ENCODE measurements around the gene P2RY8.

The P2RY8 gene

DNA sequence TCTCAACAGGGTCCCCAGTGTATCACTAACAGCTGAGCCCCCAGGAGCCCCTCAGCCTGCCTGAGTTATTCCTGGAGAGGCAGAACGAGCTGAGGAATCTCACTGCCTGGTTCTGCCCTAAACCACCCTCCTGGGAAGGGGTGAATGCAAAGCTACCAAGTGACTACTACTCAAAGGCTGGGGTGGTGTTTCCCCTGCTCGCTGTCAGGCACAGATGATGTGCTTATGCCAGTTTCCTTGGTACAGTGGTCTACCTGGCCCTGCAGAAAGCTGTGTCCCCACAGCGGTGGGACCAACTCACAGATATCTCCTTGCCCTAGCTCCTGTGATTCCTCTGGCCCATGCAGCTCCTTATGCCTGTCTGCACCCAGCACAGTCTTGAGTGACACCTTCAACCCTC is 48.8 kb downstream of the P2RY8 start:
- no peak for DNase-seq
- H3K27me3 ChIP-seq (ENCODE audit: control insufficient read depth in 1 of 2, insufficient read depth in 1 of 2, low read length in 2 of 2) = peaks cover 0 to 17% of the 10 kb centered on the region in 2 experiments
- WGBS = 68% methylated on average over 3 of the region's 3 CpGs

DNA sequence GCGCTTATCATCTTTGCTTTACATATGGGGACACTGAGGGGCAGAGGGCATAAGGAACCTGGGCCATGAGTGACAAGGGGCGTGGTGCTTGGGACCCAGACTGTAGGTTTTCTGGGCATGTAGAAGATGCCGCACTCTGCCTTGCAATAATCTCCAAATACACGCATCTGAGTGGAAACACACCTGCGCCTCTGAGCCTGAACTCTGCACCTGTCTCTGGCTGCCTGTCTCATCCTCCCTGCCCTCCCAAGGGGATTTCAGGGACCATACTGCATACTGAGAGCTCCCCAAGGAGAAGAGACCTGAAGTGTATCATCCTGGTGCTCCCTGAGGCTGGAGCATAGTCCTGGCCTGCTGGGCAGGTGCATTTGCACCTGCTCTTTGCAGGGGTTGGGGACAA is 49.6 kb downstream of the P2RY8 start:
- WGBS = 96% methylated on average over 5 of the region's 5 CpGs
- H2BK12ac ChIP-seq (ENCODE audit: low read length in 2 of 2) = no peak overlapping the region
- H4K91ac ChIP-seq (ENCODE audit: low read length) = no peak overlapping the region
- no peak overlapping the region for H3K27ac ChIP-seq (ENCODE audit: low read length, poor library complexity, severe bottlenecking)
- no peak overlapping the region for H2AFZ ChIP-seq (ENCODE audit: low read depth, low read length)
- no peaks in the 10 kb centered on the region for H3K36me3 ChIP-seq (ENCODE audit: control insufficient read depth in 1 of 2, insufficient read depth in 2 of 2, low read depth in 1 of 2, low read length in 2 of 2)
- H3K9me3 ChIP-seq (ENCODE audit: control insufficient read depth, low read length) = no peaks in the 10 kb centered on the region
- peaks cover 0 to 17% of the 10 kb centered on the region in 2 experiments for H3K27me3 ChIP-seq (ENCODE audit: control insufficient read depth in 1 of 2, insufficient read depth in 1 of 2, low read length in 2 of 2)
- H3K4me2 ChIP-seq (ENCODE audit: low read length, poor library complexity, severe bottlenecking) = no peak overlapping the region
- H2BK120ac ChIP-seq (ENCODE audit: low read depth, low read length) = no peak overlapping the region
- H3K4me3 ChIP-seq (ENCODE audit: insufficient read depth in 1 of 2, low read depth in 1 of 2, low read length in 2 of 2) = no peak overlapping the region
- H3K18ac ChIP-seq (ENCODE audit: low read depth in 1 of 2, low read length in 2 of 2) = no peak overlapping the region
- H2BK5ac ChIP-seq (ENCODE audit: low read depth, low read length, poor library complexity, severe bottlenecking) = no peak overlapping the region
- no peaks in the 10 kb centered on the region for H3K4me1 ChIP-seq (ENCODE audit: control insufficient read depth, insufficient read depth, low read depth, low read length)
- no peak overlapping the region for H2AK5ac ChIP-seq (ENCODE audit: low read length, severe bottlenecking)
- no peak overlapping the region for H4K8ac ChIP-seq (ENCODE audit: low read length)
- no peak overlapping the region for H3K23ac ChIP-seq (ENCODE audit: low read length in 2 of 2)
- H3K79me1 ChIP-seq (replicated peaks; ENCODE audit: low read length, poor library complexity, severe bottlenecking) = no peaks in the 10 kb centered on the region
- H3K4ac ChIP-seq (ENCODE audit: low read depth in 1 of 2, low read length in 2 of 2) = no peak overlapping the region
- no peak overlapping the region for H3K14ac ChIP-seq (ENCODE audit: low read length in 2 of 2)
- no peak overlapping the region for H3K9ac ChIP-seq (ENCODE audit: low read length)
- H2BK15ac ChIP-seq (ENCODE audit: low read depth, poor library complexity, severe bottlenecking) = no peak overlapping the region
- no peak for DNase-seq

More for the DNA sequence above, 48.8 kb downstream of the P2RY8 start:
- Histone ChIP-seq H3K36me3 (ENCODE audit: control insufficient read depth in 1 of 2, insufficient read depth in 2 of 2, low read depth in 1 of 2, low read length in 2 of 2) (no peaks in the 10 kb centered on the region), H2AFZ (ENCODE audit: low read depth, low read length) (no peak overlapping the region), H3K4me2 (ENCODE audit: low read length, poor library complexity, severe bottlenecking) (no peak overlapping the region), H4K91ac (ENCODE audit: low read length) (no peak overlapping the region), H2BK120ac (ENCODE audit: low read depth, low read length) (no peak overlapping the region), H2AK5ac (ENCODE audit: low read length, severe bottlenecking) (no peak overlapping the region), H3K4ac (ENCODE audit: low read depth in 1 of 2, low read length in 2 of 2) (no peak overlapping the region), H3K18ac (ENCODE audit: low read depth in 1 of 2, low read length in 2 of 2) (no peak overlapping the region), H3K79me1 (replicated peaks; ENCODE audit: low read length, poor library complexity, severe bottlenecking) (no peaks in the 10 kb centered on the region), H3K4me3 (ENCODE audit: insufficient read depth in 1 of 2, low read depth in 1 of 2, low read length in 2 of 2) (no peak overlapping the region), H3K9ac (ENCODE audit: low read length) (no peak overlapping the region), H2BK5ac (ENCODE audit: low read depth, low read length, poor library complexity, severe bottlenecking) (no peak overlapping the region), H2BK15ac (ENCODE audit: low read depth, poor library complexity, severe bottlenecking) (no peak overlapping the region), H2BK12ac (ENCODE audit: low read length in 2 of 2) (no peak overlapping the region), H3K4me1 (ENCODE audit: control insufficient read depth, insufficient read depth, low read depth, low read length) (no peaks in the 10 kb centered on the region), H3K27ac (ENCODE audit: low read length, poor library complexity, severe bottlenecking) (no peak overlapping the region), H3K9me3 (ENCODE audit: control insufficient read depth, low read length) (no peaks in the 10 kb centered on the region), H3K23ac (ENCODE audit: low read length in 2 of 2) (no peak overlapping the region), H4K8ac (ENCODE audit: low read length) (no peak overlapping the region), H3K14ac (ENCODE audit: low read length in 2 of 2) (no peak overlapping the region)

DNA sequence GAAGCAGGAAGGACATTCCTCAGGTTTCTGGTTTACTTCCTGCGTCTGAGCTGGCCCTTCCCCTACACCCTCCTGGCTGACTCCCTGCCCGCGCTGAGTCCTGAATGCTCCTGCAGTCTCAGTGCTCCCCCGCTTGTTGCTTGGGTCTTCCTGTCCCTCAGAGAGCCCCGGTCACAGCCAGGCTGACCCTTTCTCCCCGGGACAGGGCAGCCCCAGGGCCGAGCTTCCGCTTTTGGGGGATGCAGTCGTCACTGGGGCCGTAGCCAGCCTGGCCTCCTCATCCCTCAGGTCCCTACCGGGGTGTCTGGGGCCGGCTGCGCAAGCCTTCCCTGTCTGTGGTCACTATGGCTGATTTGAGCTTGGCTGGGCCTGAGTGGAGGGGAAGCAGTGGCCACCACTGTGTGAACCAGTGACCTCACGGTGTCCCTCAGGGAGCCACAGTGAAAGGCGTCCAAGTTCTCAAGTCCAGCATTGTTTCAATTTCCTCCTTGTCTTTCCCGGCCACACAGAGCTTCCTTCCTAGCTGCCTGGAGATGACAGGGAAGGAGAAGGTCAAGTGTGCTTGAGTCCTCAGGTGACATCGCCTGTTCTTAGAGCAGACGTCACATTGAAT is 50.1 kb downstream of the P2RY8 start:
- no peak overlapping the region for H3K9ac ChIP-seq (ENCODE audit: low read length)
- H2BK15ac ChIP-seq (ENCODE audit: low read depth, poor library complexity, severe bottlenecking) = no peak overlapping the region
- no peak overlapping the region for H3K4me3 ChIP-seq (ENCODE audit: insufficient read depth in 1 of 2, low read depth in 1 of 2, low read length in 2 of 2)
- no peaks in the 10 kb centered on the region for H3K79me1 ChIP-seq (replicated peaks; ENCODE audit: low read length, poor library complexity, severe bottlenecking)
- H2AK5ac ChIP-seq (ENCODE audit: low read length, severe bottlenecking) = no peak overlapping the region
- 77% methylated on average over 18 of the region's 18 CpGs for WGBS
- H3K27ac ChIP-seq (ENCODE audit: low read length, poor library complexity, severe bottlenecking) = no peak overlapping the region
- H3K4me1 ChIP-seq (ENCODE audit: control insufficient read depth, insufficient read depth, low read depth, low read length) = no peaks in the 10 kb centered on the region
- no peak overlapping the region for H2BK5ac ChIP-seq (ENCODE audit: low read depth, low read length, poor library complexity, severe bottlenecking)
- H2BK120ac ChIP-seq (ENCODE audit: low read depth, low read length) = no peak overlapping the region
- no peak overlapping the region for H3K23ac ChIP-seq (ENCODE audit: low read length in 2 of 2)
- no peak overlapping the region for H2BK12ac ChIP-seq (ENCODE audit: low read length in 2 of 2)
- H4K8ac ChIP-seq (ENCODE audit: low read length) = no peak overlapping the region
- H3K18ac ChIP-seq (ENCODE audit: low read depth in 1 of 2, low read length in 2 of 2) = no peak overlapping the region
- no peak overlapping the region for H4K91ac ChIP-seq (ENCODE audit: low read length)
- H3K9me3 ChIP-seq (ENCODE audit: control insufficient read depth, low read length) = no peaks in the 10 kb centered on the region
- H3K14ac ChIP-seq (ENCODE audit: low read length in 2 of 2) = no peak overlapping the region
- H2AFZ ChIP-seq (ENCODE audit: low read depth, low read length) = no peak overlapping the region
- no peak overlapping the region for H3K4me2 ChIP-seq (ENCODE audit: low read length, poor library complexity, severe bottlenecking)
- no peak for DNase-seq
- H3K27me3 ChIP-seq (ENCODE audit: control insufficient read depth in 1 of 2, insufficient read depth in 1 of 2, low read length in 2 of 2) = peaks cover 0 to 17% of the 10 kb centered on the region in 2 experiments
- no peak overlapping the region for H3K4ac ChIP-seq (ENCODE audit: low read depth in 1 of 2, low read length in 2 of 2)
- H3K36me3 ChIP-seq (ENCODE audit: control insufficient read depth in 1 of 2, insufficient read depth in 2 of 2, low read depth in 1 of 2, low read length in 2 of 2) = no peaks in the 10 kb centered on the region

DNA sequence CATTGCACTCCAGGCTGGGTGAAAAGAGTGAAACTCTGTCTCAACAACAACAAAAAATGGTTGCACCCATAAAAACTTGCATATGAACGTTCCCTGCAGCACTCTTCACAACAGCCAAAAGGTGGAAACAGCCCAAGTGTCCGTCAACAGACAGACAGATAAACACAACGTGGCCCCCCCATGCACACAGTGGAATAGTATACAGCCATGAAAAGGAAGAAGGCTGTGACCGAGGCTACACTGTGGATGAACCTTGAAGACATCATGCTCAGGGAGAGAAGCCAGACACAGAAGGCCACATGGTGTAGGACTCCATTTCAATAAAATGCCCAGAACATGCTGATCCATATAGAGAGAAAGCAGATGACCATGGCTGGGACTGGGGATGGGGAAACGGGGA is 50.8 kb downstream of the P2RY8 start:
- no peak overlapping the region for H4K91ac ChIP-seq (ENCODE audit: low read length)
- H3K27ac ChIP-seq (ENCODE audit: low read length, poor library complexity, severe bottlenecking) = no peak overlapping the region
- peaks cover 0 to 15% of the 10 kb centered on the region in 2 experiments for H3K27me3 ChIP-seq (ENCODE audit: control insufficient read depth in 1 of 2, insufficient read depth in 1 of 2, low read length in 2 of 2)
- no peak overlapping the region for H3K4me3 ChIP-seq (ENCODE audit: insufficient read depth in 1 of 2, low read depth in 1 of 2, low read length in 2 of 2)
- H2BK12ac ChIP-seq (ENCODE audit: low read length in 2 of 2) = no peak overlapping the region
- H2AFZ ChIP-seq (ENCODE audit: low read depth, low read length) = no peak overlapping the region
- H2BK120ac ChIP-seq (ENCODE audit: low read depth, low read length) = no peak overlapping the region
- no peak overlapping the region for H2BK5ac ChIP-seq (ENCODE audit: low read depth, low read length, poor library complexity, severe bottlenecking)
- H3K4ac ChIP-seq (ENCODE audit: low read depth in 1 of 2, low read length in 2 of 2) = no peak overlapping the region
- no peak for DNase-seq
- no peak overlapping the region for H2BK15ac ChIP-seq (ENCODE audit: low read depth, poor library complexity, severe bottlenecking)
- H2AK5ac ChIP-seq (ENCODE audit: low read length, severe bottlenecking) = no peak overlapping the region
- no peak overlapping the region for H4K8ac ChIP-seq (ENCODE audit: low read length)
- H3K36me3 ChIP-seq (ENCODE audit: control insufficient read depth in 1 of 2, insufficient read depth in 2 of 2, low read depth in 1 of 2, low read length in 2 of 2) = no peaks in the 10 kb centered on the region
- H3K4me2 ChIP-seq (ENCODE audit: low read length, poor library complexity, severe bottlenecking) = no peak overlapping the region
- no peak overlapping the region for H3K9ac ChIP-seq (ENCODE audit: low read length)
- H3K9me3 ChIP-seq (ENCODE audit: control insufficient read depth, low read length) = no peaks in the 10 kb centered on the region
- WGBS = 85% methylated on average over 4 of the region's 5 CpGs
- no peaks in the 10 kb centered on the region for H3K79me1 ChIP-seq (replicated peaks; ENCODE audit: low read length, poor library complexity, severe bottlenecking)
- H3K4me1 ChIP-seq (ENCODE audit: control insufficient read depth, insufficient read depth, low read depth, low read length) = peaks cover 6% of the 10 kb centered on the region
- no peak overlapping the region for H3K23ac ChIP-seq (ENCODE audit: low read length in 2 of 2)
- H3K18ac ChIP-seq (ENCODE audit: low read depth in 1 of 2, low read length in 2 of 2) = no peak overlapping the region
- no peak overlapping the region for H3K14ac ChIP-seq (ENCODE audit: low read length in 2 of 2)

All from mesenchymal stem cell (in vitro differentiated cells and primary cell).